ENCODE data around the gene MLN. TPM values are rescaled to one million over a fixed set of nuclear protein-coding genes. Genes with fewer than 3 reads are reported as not detected.
A peak's percentile ranks its signal among the peaks of the same experiment; 100 is the strongest.

MLN gene
- polyA plus RNA-seq, 1 donor from 2014 or later, result not detected

DNA sequence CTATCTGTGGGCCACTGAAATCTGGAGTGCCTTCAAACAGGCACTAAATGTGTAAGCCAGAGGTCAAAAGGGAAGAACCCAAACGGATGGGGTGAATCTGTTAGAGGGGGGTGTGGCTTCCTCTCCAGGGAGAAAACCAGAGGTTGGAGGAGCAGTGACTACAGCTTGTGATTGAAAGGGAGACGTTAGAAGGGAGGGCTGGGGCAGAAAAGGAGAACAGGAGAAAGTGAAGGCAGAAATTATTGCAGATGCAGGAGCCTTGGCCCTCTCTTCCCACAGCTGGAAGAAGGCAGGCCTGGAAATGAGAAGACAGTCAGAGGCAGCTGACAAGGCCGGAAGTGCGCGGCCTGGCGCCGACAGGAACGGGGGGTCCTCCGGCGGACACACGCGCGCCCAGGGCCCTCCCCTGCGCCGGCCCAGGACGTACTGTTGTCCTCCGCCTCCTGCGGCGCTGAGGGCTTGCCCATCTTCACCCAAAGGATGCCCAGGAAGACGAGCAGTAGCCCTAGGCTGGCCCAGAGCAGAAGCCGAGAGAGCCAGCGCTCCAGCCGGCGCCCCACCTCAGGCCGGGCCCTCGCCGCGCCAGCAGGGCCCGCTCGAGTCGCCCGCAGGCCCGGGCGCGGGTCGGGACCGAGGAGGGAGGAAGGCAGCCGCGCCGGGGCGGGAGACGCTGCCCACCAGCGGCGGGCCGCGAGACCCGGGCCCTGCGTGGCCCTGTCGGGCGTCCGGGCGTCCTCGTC is 15.7 kb downstream of the MLN start:
- Histone ChIP-seq H3K9me3 (ENCODE audit: low read length) (no peaks in the 10 kb centered on the region), H3K27me3 (ENCODE audit: insufficient read depth, low read depth, low read length) (no peaks in the 10 kb centered on the region), H4K20me1 (ENCODE audit: insufficient read depth) (no peaks in the 10 kb centered on the region), H3K4me2 (ENCODE audit: low read length) (peak overlapping the region; percentile 92), H3K36me3 (ENCODE audit: insufficient read depth, low read length) (no peaks in the 10 kb centered on the region), H3K4me3 (ENCODE audit: low read length) (peak overlapping the region; percentile 82), H3K9me2 (ENCODE audit: insufficient read depth, low read length) (no peaks in the 10 kb centered on the region), H2AFZ (ENCODE audit: low read depth, low read length) (no peak overlapping the region), H3F3A (ENCODE audit: insufficient read depth, low read length, poor library complexity, severe bottlenecking) (no peaks in the 10 kb centered on the region), H3K79me2 (replicated peaks; ENCODE audit: insufficient read depth, low read length) (peaks cover 27% of the 10 kb centered on the region), H3K9ac (ENCODE audit: low read length) (peak overlapping the region; percentile 90), H3K27ac (ENCODE audit: low read length) (peak overlapping the region; percentile 82)
- TF ChIP-seq MXI1 (conservative IDR thresholded peaks at IDR 0.05; ENCODE audit: poor library complexity, severe bottlenecking) (peak; percentile 2), EP300 (conservative IDR thresholded peaks at IDR 0.05; ENCODE audit: poor library complexity, severe bottlenecking) (no peak), POLR2AphosphoS5 (IDR thresholded peaks at IDR 0.05) (peak; percentile 45)

GRCh38 chr6:33787346-33787953 is 16.4 kb downstream of the MLN start:
- Histone ChIP-seq H3K9me3 (ENCODE audit: low read length) (no peaks in the 10 kb centered on the region), H3K9me2 (ENCODE audit: insufficient read depth, low read length) (no peaks in the 10 kb centered on the region), H3K27me3 (ENCODE audit: insufficient read depth, low read depth, low read length) (no peaks in the 10 kb centered on the region), H3F3A (ENCODE audit: insufficient read depth, low read length, poor library complexity, severe bottlenecking) (no peaks in the 10 kb centered on the region), H3K4me3 (ENCODE audit: low read length) (peak overlapping the region; percentile 82), H3K4me2 (ENCODE audit: low read length) (peak overlapping the region; percentile 92), H3K27ac (ENCODE audit: low read length) (peak overlapping the region; percentile 82), H3K79me2 (replicated peaks; ENCODE audit: insufficient read depth, low read length) (peaks cover 27% of the 10 kb centered on the region), H3K9ac (ENCODE audit: low read length) (peak overlapping the region; percentile 90), H4K20me1 (ENCODE audit: insufficient read depth) (no peaks in the 10 kb centered on the region), H2AFZ (ENCODE audit: low read depth, low read length) (no peak overlapping the region), H3K36me3 (ENCODE audit: insufficient read depth, low read length) (no peaks in the 10 kb centered on the region)
- TF ChIP-seq RAD21 (conservative IDR thresholded peaks at IDR 0.05) (no peak), MXI1 (conservative IDR thresholded peaks at IDR 0.05; ENCODE audit: poor library complexity, severe bottlenecking) (no peak), TAF1 (IDR thresholded peaks at IDR 0.05; ENCODE audit: low read depth) (no peak), EZH2 (IDR thresholded peaks at IDR 0.05; ENCODE audit: borderline replicate concordance, insufficient read depth, low read length, poor library complexity, severe bottlenecking) (no peak), SMC3 (conservative IDR thresholded peaks at IDR 0.05; ENCODE audit: poor library complexity) (no peak), EP300 (conservative IDR thresholded peaks at IDR 0.05; ENCODE audit: poor library complexity, severe bottlenecking) (no peak)
- TF ChIP-seq, protein P1, sequence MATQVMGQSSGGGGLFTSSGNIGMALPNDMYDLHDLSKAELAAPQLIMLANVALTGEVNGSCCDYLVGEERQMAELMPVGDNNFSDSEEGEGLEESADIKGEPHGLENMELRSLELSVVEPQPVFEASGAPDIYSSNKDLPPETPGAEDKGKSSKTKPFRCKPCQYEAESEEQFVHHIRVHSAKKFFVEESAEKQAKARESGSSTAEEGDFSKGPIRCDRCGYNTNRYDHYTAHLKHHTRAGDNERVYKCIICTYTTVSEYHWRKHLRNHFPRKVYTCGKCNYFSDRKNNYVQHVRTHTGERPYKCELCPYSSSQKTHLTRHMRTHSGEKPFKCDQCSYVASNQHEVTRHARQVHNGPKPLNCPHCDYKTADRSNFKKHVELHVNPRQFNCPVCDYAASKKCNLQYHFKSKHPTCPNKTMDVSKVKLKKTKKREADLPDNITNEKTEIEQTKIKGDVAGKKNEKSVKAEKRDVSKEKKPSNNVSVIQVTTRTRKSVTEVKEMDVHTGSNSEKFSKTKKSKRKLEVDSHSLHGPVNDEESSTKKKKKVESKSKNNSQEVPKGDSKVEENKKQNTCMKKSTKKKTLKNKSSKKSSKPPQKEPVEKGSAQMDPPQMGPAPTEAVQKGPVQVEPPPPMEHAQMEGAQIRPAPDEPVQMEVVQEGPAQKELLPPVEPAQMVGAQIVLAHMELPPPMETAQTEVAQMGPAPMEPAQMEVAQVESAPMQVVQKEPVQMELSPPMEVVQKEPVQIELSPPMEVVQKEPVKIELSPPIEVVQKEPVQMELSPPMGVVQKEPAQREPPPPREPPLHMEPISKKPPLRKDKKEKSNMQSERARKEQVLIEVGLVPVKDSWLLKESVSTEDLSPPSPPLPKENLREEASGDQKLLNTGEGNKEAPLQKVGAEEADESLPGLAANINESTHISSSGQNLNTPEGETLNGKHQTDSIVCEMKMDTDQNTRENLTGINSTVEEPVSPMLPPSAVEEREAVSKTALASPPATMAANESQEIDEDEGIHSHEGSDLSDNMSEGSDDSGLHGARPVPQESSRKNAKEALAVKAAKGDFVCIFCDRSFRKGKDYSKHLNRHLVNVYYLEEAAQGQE (IDR thresholded peaks at IDR 0.05; ENCODE audit: borderline replicate concordance), result no peak
- TF ChIP-seq, protein P2, sequence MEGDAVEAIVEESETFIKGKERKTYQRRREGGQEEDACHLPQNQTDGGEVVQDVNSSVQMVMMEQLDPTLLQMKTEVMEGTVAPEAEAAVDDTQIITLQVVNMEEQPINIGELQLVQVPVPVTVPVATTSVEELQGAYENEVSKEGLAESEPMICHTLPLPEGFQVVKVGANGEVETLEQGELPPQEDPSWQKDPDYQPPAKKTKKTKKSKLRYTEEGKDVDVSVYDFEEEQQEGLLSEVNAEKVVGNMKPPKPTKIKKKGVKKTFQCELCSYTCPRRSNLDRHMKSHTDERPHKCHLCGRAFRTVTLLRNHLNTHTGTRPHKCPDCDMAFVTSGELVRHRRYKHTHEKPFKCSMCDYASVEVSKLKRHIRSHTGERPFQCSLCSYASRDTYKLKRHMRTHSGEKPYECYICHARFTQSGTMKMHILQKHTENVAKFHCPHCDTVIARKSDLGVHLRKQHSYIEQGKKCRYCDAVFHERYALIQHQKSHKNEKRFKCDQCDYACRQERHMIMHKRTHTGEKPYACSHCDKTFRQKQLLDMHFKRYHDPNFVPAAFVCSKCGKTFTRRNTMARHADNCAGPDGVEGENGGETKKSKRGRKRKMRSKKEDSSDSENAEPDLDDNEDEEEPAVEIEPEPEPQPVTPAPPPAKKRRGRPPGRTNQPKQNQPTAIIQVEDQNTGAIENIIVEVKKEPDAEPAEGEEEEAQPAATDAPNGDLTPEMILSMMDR (IDR thresholded peaks at IDR 0.05; ENCODE audit: poor library complexity, severe bottlenecking), result no peak

Measured in neural cell (in vitro differentiated cells).